Keratinocyte (primary cell): ENCODE measurements around the gene ANKDD1B. TPM values are rescaled to one million over a fixed set of nuclear protein-coding genes. Genes with fewer than 3 reads are reported as not detected.

ENCODE experiments used
- DNase-seq: peaks from one replicate; pipeline ENCODE4 v3.0.0-alpha.2; 2011; ENCODE audit warnings: low read depth, missing footprints, low spot score
- FAIRE-seq: peaks from 2 replicates; lab custom pipeline; 2011; peaks lifted over from hg19 to GRCh38; lab: Jason Lieb, UNC
- H2AFZ ChIP-seq: 2 replicates; pipeline ENCODE4 v1.6.0; 2012; ENCODE audit warnings: low read length, control low read depth, inconsistent platforms; ENCODE audit not compliant: control insufficient read depth
- H3K27ac ChIP-seq: 2 replicates; pipeline ENCODE4 v1.5.1; 2011; ENCODE audit warnings: low read length; ENCODE audit not compliant: control insufficient read depth, insufficient read depth
- H3K27me3 ChIP-seq: 3 replicates; pipeline ENCODE4 v1.6.0; 2011; ENCODE audit warnings: low read length; ENCODE audit not compliant: control insufficient read depth, insufficient read depth; ENCODE audit errors: extremely low read depth
- H3K36me3 ChIP-seq, 2 experiments: 2 replicates in 1 of 2; 3 replicates in 1 of 2; pipeline ENCODE4 v1.5.1; 2011; ENCODE audit warnings: low read length in 2 of 2, mild to moderate bottlenecking in 1 of 2; ENCODE audit not compliant: control insufficient read depth in 2 of 2, insufficient read depth in 2 of 2; ENCODE audit errors: extremely low read depth in 1 of 2
- H3K4me1 ChIP-seq: 3 replicates; pipeline ENCODE4 v1.5.1; 2011; ENCODE audit warnings: low read length; ENCODE audit not compliant: control insufficient read depth, insufficient read depth; ENCODE audit errors: extremely low read depth
- H3K4me2 ChIP-seq: 3 replicates; pipeline ENCODE4 v1.6.0; 2011; ENCODE audit warnings: low read depth, low read length; ENCODE audit not compliant: control insufficient read depth, insufficient read depth; ENCODE audit errors: extremely low read depth
- H3K4me3 ChIP-seq, 3 experiments: fragments of 200-600 bp in 1 of 3; sonication (generic) in 1 of 3; 2 replicates in 2 of 3; 3 replicates in 1 of 3; pipeline ENCODE4 v1.5.1; 2011 to 2016; ENCODE audit warnings: low read length in 3 of 3, mild to moderate bottlenecking in 3 of 3, control low read depth in 2 of 3, inconsistent platforms in 1 of 3, low read depth in 1 of 3, mixed read lengths in 1 of 3, mixed run types in 1 of 3, moderate library complexity in 1 of 3; ENCODE audit not compliant: control insufficient read depth in 2 of 3, insufficient read depth in 2 of 3; ENCODE audit errors: extremely low read depth in 1 of 3
- H3K79me2 ChIP-seq: 2 replicates; pipeline ENCODE4 v1.6.0; 2012; ENCODE audit warnings: low read length; ENCODE audit not compliant: control insufficient read depth, insufficient read depth
- H3K9ac ChIP-seq: 3 replicates; pipeline ENCODE4 v1.6.0; 2011; ENCODE audit warnings: low read length; ENCODE audit not compliant: control insufficient read depth, insufficient read depth; ENCODE audit errors: extremely low read depth
- H3K9me1 ChIP-seq: 3 replicates; pipeline ENCODE4 v1.6.0; 2011; ENCODE audit warnings: low read length; ENCODE audit not compliant: control insufficient read depth, insufficient read depth; ENCODE audit errors: extremely low read depth
- H3K9me3 ChIP-seq: 2 replicates; pipeline ENCODE4 v1.5.1; 2012; ENCODE audit warnings: low read depth, low read length; ENCODE audit not compliant: control insufficient read depth
- H4K20me1 ChIP-seq: 3 replicates; pipeline ENCODE4 v1.6.0; 2011; ENCODE audit warnings: low read length; ENCODE audit not compliant: control insufficient read depth, insufficient read depth; ENCODE audit errors: extremely low read depth
- CTCF ChIP-seq, 3 experiments: IDR thresholded peaks in 1 of 3; conservative IDR thresholded peaks in 1 of 3; optimal IDR thresholded peaks in 1 of 3; 2 replicates in 2 of 3; 3 replicates in 1 of 3; pipeline versions ENCODE3 to v1.5.1; 2011; ENCODE audit warnings: low read length in 3 of 3, mild to moderate bottlenecking in 3 of 3, moderate library complexity in 2 of 3, control low read depth in 1 of 3, inconsistent platforms in 1 of 3; ENCODE audit not compliant: insufficient read depth in 2 of 3; ENCODE audit errors: extremely low read depth in 1 of 3
- EZH2 ChIP-seq: IDR thresholded peaks from one replicate; pipeline ENCODE4 v1.6.1; 2012; ENCODE audit warnings: inconsistent platforms, mild to moderate bottlenecking, low read length, moderate library complexity
- dilution Hi-C: fragments of 300-500 bp; cut with MboI; formaldehyde crosslinking; loops from one replicate; pipeline ENCODE4 v1.7.0; 2020; ENCODE audit warnings: low sequenced_read_pairs; ENCODE audit not compliant: extremely low pct_ligation_motif_present
- polyA plus RNA-seq, 5 experiments: library from polyadenylated mRNA; depleted of rRNA in 3 of 5; stranded (reverse) in 3 of 5; stranded (forward) in 1 of 5; unstranded in 1 of 5; fragments of >200 nt; gene quantifications; 1 replicate in 1 of 5; 2 replicates in 3 of 5; 3 replicates in 1 of 5; pipeline versions ENCODE4 v1.2.1 to v1.2.3, GENCODE V29; 2011 to 2012; ENCODE audit warnings: missing spikeins in 2 of 5, low read depth in 1 of 5, low replicate concordance in 1 of 5

The ANKDD1B gene
- polyA plus RNA-seq, 1 donor (not counting 4 experiments of a cell fraction or from before 2014, with no cell fraction given) = 1.1 TPM

- H3K27me3 ChIP-seq = no peaks in the 10 kb centered on the region
- H3K4me2 ChIP-seq = peak overlapping the region; percentile 55
- no peaks in the 10 kb centered on the region for H3K79me2 ChIP-seq
- TF ChIP-seq EZH2 (no peak), CTCF (optimal IDR thresholded peaks at IDR 0.05 in 1 of 3, IDR thresholded peaks at IDR 0.05 in 1 of 3, conservative IDR thresholded peaks at IDR 0.05 in 1 of 3; ENCODE audit: extremely low read depth in 1 of 3, insufficient read depth in 2 of 3, low read length in 3 of 3) (no peak)
- H3K9me3 ChIP-seq = no peaks in the 10 kb centered on the region
- FAIRE-seq (no peak), DNase-seq (no peak)
- dilution Hi-C loops = no loop called here
- H3K9me1 ChIP-seq = no peaks in the 10 kb centered on the region
- H3K4me1 ChIP-seq = peaks cover 16% of the 10 kb centered on the region
- H3K4me3 ChIP-seq = no peak overlapping the region
- H2AFZ ChIP-seq = no peak overlapping the region
- peak overlapping the region; percentile 37 for H3K9ac ChIP-seq
- H3K27ac ChIP-seq = peak overlapping the region; percentile 58
- no peaks in the 10 kb centered on the region for H3K36me3 ChIP-seq
- H4K20me1 ChIP-seq = no peaks in the 10 kb centered on the region
Measured at GRCh38 chr5:75639535-75640311, 28.5 kb downstream of the ANKDD1B start.

- Histone ChIP-seq H3K9ac (peak overlapping the region; percentile 37), H3K79me2 (no peaks in the 10 kb centered on the region), H3K9me1 (no peaks in the 10 kb centered on the region), H3K27me3 (no peaks in the 10 kb centered on the region), H2AFZ (no peak overlapping the region), H3K4me2 (peak overlapping the region; percentile 55), H3K27ac (peak overlapping the region; percentile 58), H3K4me1 (peaks cover 16% of the 10 kb centered on the region), H4K20me1 (no peaks in the 10 kb centered on the region), H3K9me3 (no peaks in the 10 kb centered on the region), H3K4me3 (peak overlapping the region in 1 of 3 experiments; percentile 18), H3K36me3 (no peaks in the 10 kb centered on the region)
- no peak for DNase-seq
- dilution Hi-C loops = no loop called here
- no peak for TF ChIP-seq CTCF (optimal IDR thresholded peaks at IDR 0.05 in 1 of 3, IDR thresholded peaks at IDR 0.05 in 1 of 3, conservative IDR thresholded peaks at IDR 0.05 in 1 of 3; ENCODE audit: extremely low read depth in 1 of 3, insufficient read depth in 2 of 3, low read length in 3 of 3)
- TF ChIP-seq EZH2 = no peak
- peak; percentile 76 for FAIRE-seq
Measured at GRCh38 chr5:75640395-75640794, 29.1 kb downstream of the ANKDD1B start.
